ENCODE data around the gene ATF7IP2.
"Not testable (repeated sequence)": the region's sequence is repeated elsewhere in the genome, so short reads cannot be mapped to it uniquely, and the experiment has no call there.

ATF7IP2 gene

GRCh38 chr16:10497132-10498101, 111.6 kb downstream of the ATF7IP2 start:
- H3K27ac ChIP-seq: no peak overlapping the region
- no peak for TF ChIP-seq ZFX (IDR thresholded peaks at IDR 0.05)
- TF ChIP-seq CTCF (conservative IDR thresholded peaks at IDR 0.05): no peak

- TF ChIP-seq ZFX (IDR thresholded peaks at IDR 0.05): no peak
- no peak for TF ChIP-seq CTCF (conservative IDR thresholded peaks at IDR 0.05)
Observed at GRCh38 chr16:10500582-10500981, 114.7 kb downstream of the ATF7IP2 start.

GRCh38 chr16:10501016-10501607, 115.3 kb downstream of the ATF7IP2 start:
- TF ChIP-seq CTCF (conservative IDR thresholded peaks at IDR 0.05) (no peak), ZFX (IDR thresholded peaks at IDR 0.05) (no peak)

More at GRCh38 chr16:10500582-10500981, 114.7 kb downstream of the ATF7IP2 start:
- H3K27ac ChIP-seq: no peak overlapping the region

GRCh38 chr16:10502776-10503175, 116.9 kb downstream of the ATF7IP2 start:
- H3K27ac ChIP-seq: no peak overlapping the region
- TF ChIP-seq CTCF (conservative IDR thresholded peaks at IDR 0.05) (no peak), ZFX (IDR thresholded peaks at IDR 0.05) (no peak)

More at GRCh38 chr16:10501016-10501607, 115.3 kb downstream of the ATF7IP2 start:
- H3K27ac ChIP-seq: no peak overlapping the region

GRCh38 chr16:10504404-10504885, 118.6 kb downstream of the ATF7IP2 start:
- H3K27ac ChIP-seq: no peak overlapping the region
- no peak for TF ChIP-seq ZFX (IDR thresholded peaks at IDR 0.05)
- no peak for TF ChIP-seq CTCF (conservative IDR thresholded peaks at IDR 0.05)

- not testable (repeated sequence) for H3K27ac ChIP-seq
Observed at GRCh38 chr16:10505286-10505685, 119.4 kb downstream of the ATF7IP2 start.

- peak; percentile 87 for TF ChIP-seq CTCF (conservative IDR thresholded peaks at IDR 0.05)
- no peak for TF ChIP-seq ZFX (IDR thresholded peaks at IDR 0.05)
- H3K27ac ChIP-seq: no peak overlapping the region
Observed at GRCh38 chr16:10509534-10510025, 123.7 kb downstream of the ATF7IP2 start.
